Measurements from ENCODE around the gene VPS13A. TPM values are rescaled to one million over a fixed set of nuclear protein-coding genes. Genes with fewer than 3 reads are reported as not detected.
A peak's percentile ranks its signal among the peaks of the same experiment; 100 is the strongest.

Gene VPS13A
- total RNA-seq, 1 experiment from 2014 or later = 31.5 TPM

GRCh38 chr9:77177894-77178794, 810 bp downstream of the VPS13A start:
- Mint-ChIP-seq H3K4me3 (peak overlapping the region; percentile 93), H3K36me3 (no peaks in the 10 kb centered on the region), H3K4me1 (peaks cover 30% of the 10 kb centered on the region), H3K27me3 (ENCODE audit: low read depth) (peaks cover 7% of the 10 kb centered on the region), H3K9me3 (no peaks in the 10 kb centered on the region), H3K27ac (peak overlapping the region; percentile 86)
- ChIA-PET POLR2A (interaction anchor here (0.5 to 1.0 kb wide), 5 partner anchors 11 to 386 kb away, joined by 3 to 4 read pairs (median 3); no protein-coding TSS in a partner anchor), CTCF (interaction anchor here (0.9 to 3.2 kb wide), 2 partner anchors 11 kb away, joined by 3 to 52 read pairs; no protein-coding TSS in a partner anchor)
- DNase-seq (ENCODE audit: low spot score) = peak; percentile 38
- 0 out of 2 replicates have a peak, but pooled peaks have one; percentile 0 for ATAC-seq
- TF ChIP-seq ZNF232 (CRISPR knock-in tag; IDR thresholded peaks at IDR 0.05) (0 out of 2 replicates have a peak, but pooled peaks have one; percentile 32), PRRX2 (CRISPR knock-in tag; IDR thresholded peaks at IDR 0.05) (no peak), FOXK1 (CRISPR knock-in tag; IDR thresholded peaks at IDR 0.05) (no peak), ZNF532 (CRISPR knock-in tag; IDR thresholded peaks at IDR 0.05; ENCODE audit: borderline replicate concordance) (no peak), ZNF416 (CRISPR knock-in tag; IDR thresholded peaks at IDR 0.05) (no peak), FOXP1 (CRISPR knock-in tag; IDR thresholded peaks at IDR 0.05; ENCODE audit: borderline replicate concordance) (no peak; the same call in 1 of the 2 replicates), AR (CRISPR knock-in tag; IDR thresholded peaks at IDR 0.05) (no peak), CDX4 (CRISPR knock-in tag; IDR thresholded peaks at IDR 0.05; ENCODE audit: borderline replicate concordance) (no peak), IRF2 (CRISPR knock-in tag; IDR thresholded peaks at IDR 0.05; ENCODE audit: borderline replicate concordance, low read depth) (no peak), ZNF121 (CRISPR knock-in tag; IDR thresholded peaks at IDR 0.05) (no peak), GABPB1 (CRISPR knock-in tag; IDR thresholded peaks at IDR 0.05) (no peak), TCF7 (CRISPR knock-in tag; IDR thresholded peaks at IDR 0.05; ENCODE audit: low read depth) (no peak), IRF1 (CRISPR knock-in tag; IDR thresholded peaks at IDR 0.05) (peak; percentile 14; the same call in 1 of the 2 replicates), E2F1 (CRISPR knock-in tag; IDR thresholded peaks at IDR 0.05) (no peak)
- TF ChIP-seq, protein P1, sequence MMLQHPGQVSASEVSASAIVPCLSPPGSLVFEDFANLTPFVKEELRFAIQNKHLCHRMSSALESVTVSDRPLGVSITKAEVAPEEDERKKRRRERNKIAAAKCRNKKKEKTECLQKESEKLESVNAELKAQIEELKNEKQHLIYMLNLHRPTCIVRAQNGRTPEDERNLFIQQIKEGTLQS (CRISPR knock-in tag; conservative IDR thresholded peaks at IDR 0.05) = no peak
- TF ChIP-seq, protein P2, sequence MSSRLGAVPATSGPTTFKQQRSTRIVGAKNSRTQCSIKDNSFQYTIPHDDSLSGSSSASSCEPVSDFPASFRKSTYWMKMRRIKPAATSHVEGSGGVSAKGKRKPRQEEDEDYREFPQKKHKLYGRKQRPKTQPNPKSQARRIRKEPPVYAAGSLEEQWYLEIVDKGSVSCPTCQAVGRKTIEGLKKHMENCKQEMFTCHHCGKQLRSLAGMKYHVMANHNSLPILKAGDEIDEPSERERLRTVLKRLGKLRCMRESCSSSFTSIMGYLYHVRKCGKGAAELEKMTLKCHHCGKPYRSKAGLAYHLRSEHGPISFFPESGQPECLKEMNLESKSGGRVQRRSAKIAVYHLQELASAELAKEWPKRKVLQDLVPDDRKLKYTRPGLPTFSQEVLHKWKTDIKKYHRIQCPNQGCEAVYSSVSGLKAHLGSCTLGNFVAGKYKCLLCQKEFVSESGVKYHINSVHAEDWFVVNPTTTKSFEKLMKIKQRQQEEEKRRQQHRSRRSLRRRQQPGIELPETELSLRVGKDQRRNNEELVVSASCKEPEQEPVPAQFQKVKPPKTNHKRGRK (CRISPR knock-in tag; IDR thresholded peaks at IDR 0.05; ENCODE audit: borderline replicate concordance) = no peak
- TF ChIP-seq, protein P3, sequence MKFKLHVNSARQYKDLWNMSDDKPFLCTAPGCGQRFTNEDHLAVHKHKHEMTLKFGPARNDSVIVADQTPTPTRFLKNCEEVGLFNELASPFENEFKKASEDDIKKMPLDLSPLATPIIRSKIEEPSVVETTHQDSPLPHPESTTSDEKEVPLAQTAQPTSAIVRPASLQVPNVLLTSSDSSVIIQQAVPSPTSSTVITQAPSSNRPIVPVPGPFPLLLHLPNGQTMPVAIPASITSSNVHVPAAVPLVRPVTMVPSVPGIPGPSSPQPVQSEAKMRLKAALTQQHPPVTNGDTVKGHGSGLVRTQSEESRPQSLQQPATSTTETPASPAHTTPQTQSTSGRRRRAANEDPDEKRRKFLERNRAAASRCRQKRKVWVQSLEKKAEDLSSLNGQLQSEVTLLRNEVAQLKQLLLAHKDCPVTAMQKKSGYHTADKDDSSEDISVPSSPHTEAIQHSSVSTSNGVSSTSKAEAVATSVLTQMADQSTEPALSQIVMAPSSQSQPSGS (CRISPR knock-in tag; IDR thresholded peaks at IDR 0.05; ENCODE audit: borderline replicate concordance, low read depth) = no peak
- TF ChIP-seq, protein P4, sequence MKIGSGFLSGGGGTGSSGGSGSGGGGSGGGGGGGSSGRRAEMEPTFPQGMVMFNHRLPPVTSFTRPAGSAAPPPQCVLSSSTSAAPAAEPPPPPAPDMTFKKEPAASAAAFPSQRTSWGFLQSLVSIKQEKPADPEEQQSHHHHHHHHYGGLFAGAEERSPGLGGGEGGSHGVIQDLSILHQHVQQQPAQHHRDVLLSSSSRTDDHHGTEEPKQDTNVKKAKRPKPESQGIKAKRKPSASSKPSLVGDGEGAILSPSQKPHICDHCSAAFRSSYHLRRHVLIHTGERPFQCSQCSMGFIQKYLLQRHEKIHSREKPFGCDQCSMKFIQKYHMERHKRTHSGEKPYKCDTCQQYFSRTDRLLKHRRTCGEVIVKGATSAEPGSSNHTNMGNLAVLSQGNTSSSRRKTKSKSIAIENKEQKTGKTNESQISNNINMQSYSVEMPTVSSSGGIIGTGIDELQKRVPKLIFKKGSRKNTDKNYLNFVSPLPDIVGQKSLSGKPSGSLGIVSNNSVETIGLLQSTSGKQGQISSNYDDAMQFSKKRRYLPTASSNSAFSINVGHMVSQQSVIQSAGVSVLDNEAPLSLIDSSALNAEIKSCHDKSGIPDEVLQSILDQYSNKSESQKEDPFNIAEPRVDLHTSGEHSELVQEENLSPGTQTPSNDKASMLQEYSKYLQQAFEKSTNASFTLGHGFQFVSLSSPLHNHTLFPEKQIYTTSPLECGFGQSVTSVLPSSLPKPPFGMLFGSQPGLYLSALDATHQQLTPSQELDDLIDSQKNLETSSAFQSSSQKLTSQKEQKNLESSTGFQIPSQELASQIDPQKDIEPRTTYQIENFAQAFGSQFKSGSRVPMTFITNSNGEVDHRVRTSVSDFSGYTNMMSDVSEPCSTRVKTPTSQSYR (CRISPR knock-in tag; IDR thresholded peaks at IDR 0.05) = no peak; the same call in 1 of the 2 replicates

Data from WTC11 (cell line).